ENCODE measurements around the gene GAPDHS.

- TF ChIP-seq, protein P1, sequence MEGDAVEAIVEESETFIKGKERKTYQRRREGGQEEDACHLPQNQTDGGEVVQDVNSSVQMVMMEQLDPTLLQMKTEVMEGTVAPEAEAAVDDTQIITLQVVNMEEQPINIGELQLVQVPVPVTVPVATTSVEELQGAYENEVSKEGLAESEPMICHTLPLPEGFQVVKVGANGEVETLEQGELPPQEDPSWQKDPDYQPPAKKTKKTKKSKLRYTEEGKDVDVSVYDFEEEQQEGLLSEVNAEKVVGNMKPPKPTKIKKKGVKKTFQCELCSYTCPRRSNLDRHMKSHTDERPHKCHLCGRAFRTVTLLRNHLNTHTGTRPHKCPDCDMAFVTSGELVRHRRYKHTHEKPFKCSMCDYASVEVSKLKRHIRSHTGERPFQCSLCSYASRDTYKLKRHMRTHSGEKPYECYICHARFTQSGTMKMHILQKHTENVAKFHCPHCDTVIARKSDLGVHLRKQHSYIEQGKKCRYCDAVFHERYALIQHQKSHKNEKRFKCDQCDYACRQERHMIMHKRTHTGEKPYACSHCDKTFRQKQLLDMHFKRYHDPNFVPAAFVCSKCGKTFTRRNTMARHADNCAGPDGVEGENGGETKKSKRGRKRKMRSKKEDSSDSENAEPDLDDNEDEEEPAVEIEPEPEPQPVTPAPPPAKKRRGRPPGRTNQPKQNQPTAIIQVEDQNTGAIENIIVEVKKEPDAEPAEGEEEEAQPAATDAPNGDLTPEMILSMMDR (IDR thresholded peaks at IDR 0.05) = no peak
- TF ChIP-seq POLR2A (IDR thresholded peaks at IDR 0.05) = no peak
These were observed 16.9 kb upstream of the GAPDHS start for GRCh38 chr19:35516310-35516709.
